IMR-90 (cell line): ENCODE results near the gene SECISBP2. TPM values are rescaled to one million over a fixed set of nuclear protein-coding genes. Genes with fewer than 3 reads are reported as not detected.
A peak's percentile ranks its signal among the peaks of the same experiment; 100 is the strongest.

ENCODE experiments used
- ATAC-seq: fragments of 200-7000 bp; cut with Tn5 transposase; 2 replicates; pipeline ENCODE4 v1.9.1; 2020; ENCODE audit warnings: low read depth, mild to moderate bottlenecking, moderate library complexity
- BruUV-seq: library from RNA; stranded (reverse); fragments of 400-500 nt; replicated peaks from 2 replicates; lab custom pipeline; 2021; lab: Mats Ljungman, UMichigan
- CTCF ChIA-PET: fragments of 300-600 bp; formaldehyde crosslinking; extraction: SDS; loops from one replicate; lab custom pipeline; 2021; ENCODE audit warnings: antibody characterized with exemption; lab: Yijun Ruan, JAX
- POLR2A ChIA-PET: fragments of 300-600 bp; sonication (Branson Sonifier 250); formaldehyde crosslinking; loops from one replicate; lab custom pipeline; 2022; ENCODE audit warnings: antibody characterized with exemption; ENCODE audit not compliant: unreplicated experiment; lab: Charles Lee
- DNase-seq: peaks from one replicate; pipeline ENCODE4 v3.0.0; 2013
- H2AFZ ChIP-seq: replicated peaks from 2 replicates; pipeline ENCODE3; 2013; ENCODE audit warnings: low read length, mild to moderate bottlenecking; ENCODE audit not compliant: poor library complexity
- H2AK5ac ChIP-seq: 2 replicates; pipeline ENCODE4 v1.6.1; 2013; ENCODE audit warnings: low read depth, low read length, inconsistent platforms
- H2AK9ac ChIP-seq: replicated peaks from 2 replicates; pipeline ENCODE3; 2013; ENCODE audit warnings: mild to moderate bottlenecking, low read depth, low read length, moderate library complexity; ENCODE audit not compliant: poor library complexity
- H2BK120ac ChIP-seq: 2 replicates; pipeline ENCODE4 v1.6.1; 2013; ENCODE audit warnings: low read depth, low read length, inconsistent platforms
- H2BK15ac ChIP-seq: 3 replicates; pipeline ENCODE4 v1.6.1; 2013; ENCODE audit warnings: low read depth, low read length, inconsistent platforms
- H2BK20ac ChIP-seq: 2 replicates; pipeline ENCODE4 v1.6.1; 2013; ENCODE audit warnings: low read depth, mild to moderate bottlenecking, inconsistent platforms, low read length, moderate library complexity
- H2BK5ac ChIP-seq: 2 replicates; pipeline ENCODE4 v1.6.1; 2013; ENCODE audit warnings: mild to moderate bottlenecking, low read depth, low read length, inconsistent platforms; ENCODE audit not compliant: poor library complexity, severe bottlenecking
- H3K14ac ChIP-seq: replicated peaks from 2 replicates; pipeline ENCODE4 v1.6.1; 2013; ENCODE audit warnings: low read depth, low read length, inconsistent platforms
- H3K18ac ChIP-seq: 2 replicates; pipeline ENCODE4 v1.6.1; 2013; ENCODE audit warnings: low read depth, low read length, control low read depth
- H3K23ac ChIP-seq: 2 replicates; pipeline ENCODE4 v1.6.1; 2013; ENCODE audit warnings: low read depth, low read length, inconsistent platforms
- H3K27ac ChIP-seq: 2 replicates; pipeline ENCODE4 v1.5.1; 2013; ENCODE audit warnings: mild to moderate bottlenecking, control low read depth, low read length; ENCODE audit not compliant: insufficient read depth
- H3K27me3 ChIP-seq: 2 replicates; pipeline ENCODE4 v1.6.1; 2013; ENCODE audit warnings: low read length; ENCODE audit not compliant: control insufficient read depth, insufficient read depth
- H3K36me3 ChIP-seq: 2 replicates; pipeline ENCODE4 v1.6.1; 2013; ENCODE audit warnings: low read length, mixed read lengths; ENCODE audit not compliant: control insufficient read depth, insufficient read depth
- H3K4ac ChIP-seq: 2 replicates; pipeline ENCODE4 v1.6.1; 2013; ENCODE audit warnings: low read depth, low read length, inconsistent platforms
- H3K4me1 ChIP-seq: 2 replicates; pipeline ENCODE4 v1.6.1; 2013; ENCODE audit warnings: low read length, mixed read lengths; ENCODE audit not compliant: control insufficient read depth, insufficient read depth
- H3K4me2 ChIP-seq: 2 replicates; pipeline ENCODE4 v1.6.1; 2013; ENCODE audit warnings: low read depth, mild to moderate bottlenecking, control low read depth, low read length, moderate library complexity
- H3K4me3 ChIP-seq: 2 replicates; pipeline ENCODE4 v1.5.1; 2013; ENCODE audit warnings: low read depth, mild to moderate bottlenecking, control low read depth, low read length, moderate library complexity; ENCODE audit not compliant: insufficient read depth
- H3K56ac ChIP-seq: 2 replicates; pipeline ENCODE4 v1.6.1; 2013; ENCODE audit warnings: low read length, inconsistent platforms; ENCODE audit not compliant: insufficient read depth; ENCODE audit errors: extremely low read depth
- H3K79me1 ChIP-seq, 2 experiments: 2 replicates each; pipeline ENCODE4 v1.6.1; 2013; ENCODE audit warnings: low read length in 2 of 2, inconsistent platforms in 1 of 2, low read depth in 1 of 2
- H3K9ac ChIP-seq: 2 replicates; pipeline ENCODE4 v1.6.1; 2013; ENCODE audit warnings: low read depth, low read length, control low read depth
- H3K9me1 ChIP-seq: 2 replicates; pipeline ENCODE4 v1.6.1; 2013; ENCODE audit warnings: low read length, inconsistent platforms; ENCODE audit not compliant: insufficient read depth
- H3K9me3 ChIP-seq: 2 replicates; pipeline ENCODE4 v1.6.1; 2013; ENCODE audit warnings: low read length; ENCODE audit not compliant: control insufficient read depth, insufficient read depth
- H4K20me1 ChIP-seq: 2 replicates; pipeline ENCODE4 v1.6.1; 2013; ENCODE audit warnings: low read length, inconsistent platforms; ENCODE audit not compliant: insufficient read depth
- H4K5ac ChIP-seq: 2 replicates; pipeline ENCODE4 v1.6.1; 2013; ENCODE audit warnings: mild to moderate bottlenecking, low read depth, low read length, control low read depth
- H4K8ac ChIP-seq, 2 experiments: 2 replicates each; pipeline ENCODE4 v1.6.1; 2013; ENCODE audit warnings: low read depth in 2 of 2, low read length in 2 of 2, control low read depth in 1 of 2, inconsistent platforms in 1 of 2
- H4K91ac ChIP-seq: 2 replicates; pipeline ENCODE4 v1.6.1; 2013; ENCODE audit warnings: low read depth, low read length, inconsistent platforms; ENCODE audit not compliant: insufficient read depth
- BHLHE40 ChIP-seq: fragments of 150-350 bp; IDR thresholded peaks from 2 replicates; pipeline ENCODE4 v1.6.1; 2016; ENCODE audit warnings: mild to moderate bottlenecking, low read depth, low read length
- CEBPB ChIP-seq: IDR thresholded peaks from 2 replicates; pipeline ENCODE4 v1.6.1; 2012; ENCODE audit warnings: low read depth, low read length, improper control_type of control experiment
- CHD1 ChIP-seq: IDR thresholded peaks from 2 replicates; pipeline ENCODE4 v1.6.1; 2012; ENCODE audit warnings: low read depth, low read length, improper control_type of control experiment
- CTCF ChIP-seq: conservative IDR thresholded peaks from 2 replicates; pipeline ENCODE4 v1.5.1; 2012; ENCODE audit warnings: mild to moderate bottlenecking, low read depth, low read length, improper control_type of control experiment
- MAFK ChIP-seq: IDR thresholded peaks from 2 replicates; pipeline ENCODE4 v1.6.1; 2012; ENCODE audit warnings: low read depth, low read length, improper control_type of control experiment
- MXI1 ChIP-seq: IDR thresholded peaks from 2 replicates; pipeline ENCODE4 v1.6.1; 2012; ENCODE audit warnings: low read depth, mild to moderate bottlenecking, low read length, moderate library complexity, borderline replicate concordance
- NFE2L2 ChIP-seq: fragments of 150-350 bp; IDR thresholded peaks from 2 replicates; pipeline ENCODE4 v1.6.1; 2016; ENCODE audit warnings: low read depth, mild to moderate bottlenecking, low read length
- POLR2A ChIP-seq: IDR thresholded peaks from 2 replicates; pipeline ENCODE4 v1.6.1; 2012; ENCODE audit warnings: mild to moderate bottlenecking, low read depth, low read length
- RAD21 ChIP-seq: IDR thresholded peaks from 2 replicates; pipeline ENCODE4 v1.6.1; 2012; ENCODE audit warnings: low read length, improper control_type of control experiment
- RCOR1 ChIP-seq: IDR thresholded peaks from 2 replicates; pipeline ENCODE4 v1.6.1; 2012; ENCODE audit warnings: mild to moderate bottlenecking, low read length, improper control_type of control experiment; ENCODE audit not compliant: insufficient replicate concordance
- WGBS, 2 experiments: methylation state at CpG; one replicate each; pipeline versions ENCODE4 v1.1.5 to v1.1.7; 2013; ENCODE audit warnings: missing lambda C conversion rate in 2 of 2; ENCODE audit not compliant: insufficient read length in 1 of 2; ENCODE audit errors: extremely low coverage in 2 of 2; 5-methylcytosine and 5-hydroxymethylcytosine counted together
- dilution Hi-C: fragments of 300-500 bp; cut with HindIII; formaldehyde crosslinking; loops from one replicate; pipeline ENCODE4 v1.14.3; 2018; ENCODE audit warnings: low sequenced_read_pairs; ENCODE audit not compliant: unreplicated experiment
- in situ Hi-C: fragments of 300-500 bp; cut with MboI; formaldehyde crosslinking; loops from 3 replicates; pipeline ENCODE4 v1.14.3; 2019; ENCODE audit warnings: low sequenced_read_pairs, inconsistent platforms, mixed read lengths
- intact Hi-C: fragments of 100-400 bp; cut with micrococcal nuclease; formaldehyde crosslinking; loops from 2 replicates; pipeline ENCODE4 v1.10.0; 2022
- polyA plus RNA-seq, 3 experiments: library from polyadenylated mRNA; depleted of rRNA; stranded (reverse); fragments of >200 nt; gene quantifications; 2 replicates each; pipeline ENCODE4 v1.2.3, GENCODE V29; 2012; ENCODE audit warnings: low replicate concordance in 1 of 3
- total RNA-seq: library from RNA; depleted of rRNA; stranded (reverse); fragments of >200 nt; gene quantifications from 2 replicates; pipeline ENCODE4 v1.2.3, GENCODE V29; 2012

SECISBP2 gene
- total and polyA plus RNA-seq, 2 of the 4 experiments (the other 2 are of a cell fraction): 16.4 to 18.8 TPM

GRCh38 chr9:89378541-89378940 is 60.2 kb downstream of the SECISBP2 start:
- H3K9me1 ChIP-seq: no peaks in the 10 kb centered on the region
- H2AK9ac ChIP-seq: no peak overlapping the region
- H3K4me1 ChIP-seq: peaks cover 18% of the 10 kb centered on the region
- intact Hi-C loops (no loop called here), in situ Hi-C loops (no loop called here), dilution Hi-C loops (no loop called here)
- peak overlapping the region; percentile 65 for H3K27ac ChIP-seq
- H3K14ac ChIP-seq: no peak overlapping the region; the same call in 1 of the 2 replicates
- H3K4me3 ChIP-seq: no peak overlapping the region
- H4K20me1 ChIP-seq: no peaks in the 10 kb centered on the region
- no peak overlapping the region for H3K56ac ChIP-seq
- no peak for ATAC-seq
- H2AFZ ChIP-seq: no peak overlapping the region
- peak overlapping the region; percentile 36; the same call in 1 of the 3 replicates for H2BK15ac ChIP-seq
- H2AK5ac ChIP-seq: peak overlapping the region; percentile 48
- peak overlapping the region; percentile 65 for H2BK120ac ChIP-seq
- H3K4me2 ChIP-seq: no peak overlapping the region; the same call in 1 of the 2 replicates
- H3K9me3 ChIP-seq: no peaks in the 10 kb centered on the region
- 98% methylated on average over 14 of the region's 21 CpGs; no CpG with 5 or more reads in 1 of the 2 experiments for WGBS, 2 experiments
- TF ChIP-seq RCOR1 (no peak), MXI1 (no peak), RAD21 (no peak), POLR2A (no peak), MAFK (no peak), CTCF (no peak), NFE2L2 (no peak), BHLHE40 (no peak), CHD1 (no peak), CEBPB (no peak)
- peaks cover 14% of the 10 kb centered on the region; the same call in 1 of the 2 replicates for H3K36me3 ChIP-seq
- peak overlapping the region; percentile 73 for H2BK20ac ChIP-seq
- peak overlapping the region; percentile 68 for H3K4ac ChIP-seq
- H3K9ac ChIP-seq: no peak overlapping the region
- no peaks in the 10 kb centered on the region for H3K79me1 ChIP-seq
- peak overlapping the region; percentile 59 for H3K18ac ChIP-seq
- peak overlapping the region; percentile 4; the same call in 1 of the 2 replicates for H3K23ac ChIP-seq
- H2BK5ac ChIP-seq: peak overlapping the region; percentile 4
- H4K91ac ChIP-seq: peak overlapping the region; percentile 20; the same call in 1 of the 2 replicates
- no peak for DNase-seq
- CTCF ChIA-PET: interaction anchor here (2.3 kb wide), 1 partner anchor 170 kb away, joined by 7 read pairs; no protein-coding TSS in a partner anchor
- POLR2A ChIA-PET: no interaction called here
- peak overlapping the region; percentile 11 for H4K5ac ChIP-seq
- H3K27me3 ChIP-seq: no peaks in the 10 kb centered on the region
- H4K8ac ChIP-seq: peak overlapping the region; percentile 58 to 67; a peak in 1 of 4 replicates
- BruUV-seq: no TSS peak
